Medulla oblongata (tissue), 1 donor: ENCODE data around the gene SPACA7.
"Not testable (repeated sequence)": the region's sequence is repeated elsewhere in the genome, so short reads cannot be mapped to it uniquely, and the experiment has no call there.

Experiments
- DNase-seq: peaks from one replicate; pipeline ENCODE4 v3.0.0-alpha.2; 2015; ENCODE audit errors: extremely low spot score

The SPACA7 gene

GRCh38 chr13:112350300-112350699 is 25.9 kb upstream of the SPACA7 start:
- DNase-seq, result no peak

- no peak for DNase-seq
Measured at GRCh38 chr13:112351825-112352224, 24.3 kb upstream of the SPACA7 start.

- DNase-seq, result no peak
Measured at GRCh38 chr13:112353856-112354255, 22.3 kb upstream of the SPACA7 start.

GRCh38 chr13:112354330-112355273 is 21.6 kb upstream of the SPACA7 start:
- no peak for DNase-seq

GRCh38 chr13:112355274-112355838 is 20.8 kb upstream of the SPACA7 start:
- no peak for DNase-seq

- no peak for DNase-seq
Measured at GRCh38 chr13:112356190-112356589, 20.0 kb upstream of the SPACA7 start.

- no peak for DNase-seq
Measured at GRCh38 chr13:112358156-112358555, 18.0 kb upstream of the SPACA7 start.

GRCh38 chr13:112362021-112362420 is 14.1 kb upstream of the SPACA7 start:
- no peak for DNase-seq

- DNase-seq, result no peak
Measured at GRCh38 chr13:112363867-112364528, 12.2 kb upstream of the SPACA7 start.

- no peak for DNase-seq
Measured at GRCh38 chr13:112366907-112367646, 9.1 kb upstream of the SPACA7 start.

GRCh38 chr13:112368883-112369282 is 7.3 kb upstream of the SPACA7 start:
- no peak for DNase-seq

- DNase-seq, result no peak
Measured at GRCh38 chr13:112370311-112370710, 5.8 kb upstream of the SPACA7 start.

- no peak for DNase-seq
Measured at GRCh38 chr13:112374271-112374670, 1.9 kb upstream of the SPACA7 start.

GRCh38 chr13:112391746-112392145 is 15.6 kb downstream of the SPACA7 start:
- DNase-seq, result no peak

- DNase-seq, result no peak
Measured at GRCh38 chr13:112392719-112393118, 16.6 kb downstream of the SPACA7 start.

- DNase-seq, result not testable (repeated sequence)
Measured at GRCh38 chr13:112395022-112395421, 18.9 kb downstream of the SPACA7 start.

- not testable (repeated sequence) for DNase-seq
Measured at GRCh38 chr13:112395941-112396340, 19.8 kb downstream of the SPACA7 start.

GRCh38 chr13:112397108-112397507 is 21.0 kb downstream of the SPACA7 start:
- no peak for DNase-seq

- not testable (repeated sequence) for DNase-seq
Measured at GRCh38 chr13:112398347-112398746, 22.2 kb downstream of the SPACA7 start.

- not testable (repeated sequence) for DNase-seq
Measured at GRCh38 chr13:112409828-112410227, 33.7 kb downstream of the SPACA7 start.

GRCh38 chr13:112416647-112417046 is 40.5 kb downstream of the SPACA7 start:
- DNase-seq, result no peak

- no peak for DNase-seq
Measured at GRCh38 chr13:112417079-112417478, 40.9 kb downstream of the SPACA7 start.
